Stimulated activated CD4-positive, alpha-beta T cell treated with anti-CD3 and anti-CD28 coated beads, TNF-alpha, amount 100 ng/mL, for 48 hours (primary cell): ENCODE results near the gene CNIH2.
"Not testable (repeated sequence)": the region's sequence is repeated elsewhere in the genome, so short reads cannot be mapped to it uniquely, and the experiment has no call there.

Source experiments
- DNase-seq, 3 donors: peaks; one replicate each; pipeline ENCODE4 v3.0.0-alpha.2; 2020; ENCODE audit warnings: low read depth in 3 of 3

Gene CNIH2

GRCh38 chr11:66277471-66278362 is at the start of gene CNIH2:
TSS of gene CNIH2 (plus strand) at chr11:66278175. CDS start at chr11:66278457, 282 bp downstream.
- no peak for DNase-seq

GRCh38 chr11:66228521-66228920 is 49.5 kb upstream of the CNIH2 start:
- DNase-seq, result no peak

GRCh38 chr11:66230156-66230555 is 47.8 kb upstream of the CNIH2 start:
- DNase-seq, result no peak

- no peak for DNase-seq
These were observed 47.0 kb upstream of the CNIH2 start for GRCh38 chr11:66230978-66231377.

- no peak for DNase-seq
These were observed 46.4 kb upstream of the CNIH2 start for GRCh38 chr11:66231561-66231960.

GRCh38 chr11:66232769-66233168 is 45.2 kb upstream of the CNIH2 start:
- DNase-seq, result no peak

- no peak for DNase-seq
These were observed 44.7 kb upstream of the CNIH2 start for GRCh38 chr11:66233301-66233700.

GRCh38 chr11:66235141-66235540 is 42.8 kb upstream of the CNIH2 start:
- DNase-seq, result no peak

- no peak for DNase-seq
These were observed 40.1 kb upstream of the CNIH2 start for GRCh38 chr11:66237867-66238266.

- no peak for DNase-seq
These were observed 39.1 kb upstream of the CNIH2 start for GRCh38 chr11:66238786-66239413.

GRCh38 chr11:66239511-66239910 is 38.5 kb upstream of the CNIH2 start:
- DNase-seq, result no peak

GRCh38 chr11:66239998-66240780 is 37.8 kb upstream of the CNIH2 start:
- no peak for DNase-seq

GRCh38 chr11:66240781-66241136 is 37.2 kb upstream of the CNIH2 start:
- no peak for DNase-seq

GRCh38 chr11:66242095-66242765 is 35.7 kb upstream of the CNIH2 start:
- DNase-seq, result no peak

GRCh38 chr11:66243782-66244535 is 34.0 kb upstream of the CNIH2 start:
- DNase-seq, result no peak

- no peak for DNase-seq
These were observed 30.7 kb upstream of the CNIH2 start for GRCh38 chr11:66247295-66247694.

GRCh38 chr11:66247801-66248200 is 30.2 kb upstream of the CNIH2 start:
- DNase-seq, result no peak

- DNase-seq, result no peak
These were observed 29.1 kb upstream of the CNIH2 start for GRCh38 chr11:66248903-66249302.

GRCh38 chr11:66251809-66252208 is 26.2 kb upstream of the CNIH2 start:
- no peak for DNase-seq

GRCh38 chr11:66253081-66253480 is 24.9 kb upstream of the CNIH2 start:
- not testable (repeated sequence) for DNase-seq

- DNase-seq, result no peak
These were observed 19.5 kb upstream of the CNIH2 start for GRCh38 chr11:66258473-66258893.
